ENCODE measurements around the gene KRT36.
A peak's percentile ranks its signal among the peaks of the same experiment; 100 is the strongest.

Gene KRT36

DNA sequence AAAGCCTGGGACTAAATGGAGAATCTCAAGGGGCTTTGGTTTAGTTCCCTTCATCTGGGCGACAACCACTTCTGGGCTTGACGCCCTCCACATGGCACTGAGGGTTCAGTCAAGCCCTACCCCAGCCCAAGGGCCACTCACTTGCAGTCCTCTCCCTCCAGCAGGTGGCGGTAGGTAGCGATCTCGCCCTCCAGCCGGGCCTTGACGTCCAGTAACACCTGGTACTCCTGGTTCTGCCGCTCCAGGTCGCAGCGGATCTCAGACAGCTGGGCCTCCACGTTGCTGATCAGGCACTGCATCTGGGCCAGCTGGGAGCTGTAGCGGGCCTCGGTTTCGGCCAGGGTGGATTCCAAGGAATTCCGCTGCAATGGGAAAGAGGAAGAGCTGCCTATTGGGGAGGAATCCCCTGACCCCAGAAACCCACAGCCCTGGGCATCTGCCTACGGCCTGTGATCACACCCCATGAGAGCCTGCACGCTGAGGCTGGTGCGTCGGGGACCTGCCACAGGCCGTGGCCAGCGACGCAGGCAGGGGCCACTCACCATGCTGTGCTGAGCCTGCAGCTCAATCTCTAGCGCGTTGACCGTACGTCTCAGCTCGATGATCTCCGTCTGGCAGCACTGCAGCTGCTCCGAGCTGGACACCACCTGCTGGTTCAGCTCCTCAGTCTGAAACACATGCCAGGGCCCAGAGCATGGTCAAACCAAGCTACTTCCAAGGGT lies 2.7 kb downstream of the KRT36 start:
- H3K27ac ChIP-seq = no peak overlapping the region
- no peak for TF ChIP-seq ZFX (IDR thresholded peaks at IDR 0.05)
- TF ChIP-seq, protein P1, sequence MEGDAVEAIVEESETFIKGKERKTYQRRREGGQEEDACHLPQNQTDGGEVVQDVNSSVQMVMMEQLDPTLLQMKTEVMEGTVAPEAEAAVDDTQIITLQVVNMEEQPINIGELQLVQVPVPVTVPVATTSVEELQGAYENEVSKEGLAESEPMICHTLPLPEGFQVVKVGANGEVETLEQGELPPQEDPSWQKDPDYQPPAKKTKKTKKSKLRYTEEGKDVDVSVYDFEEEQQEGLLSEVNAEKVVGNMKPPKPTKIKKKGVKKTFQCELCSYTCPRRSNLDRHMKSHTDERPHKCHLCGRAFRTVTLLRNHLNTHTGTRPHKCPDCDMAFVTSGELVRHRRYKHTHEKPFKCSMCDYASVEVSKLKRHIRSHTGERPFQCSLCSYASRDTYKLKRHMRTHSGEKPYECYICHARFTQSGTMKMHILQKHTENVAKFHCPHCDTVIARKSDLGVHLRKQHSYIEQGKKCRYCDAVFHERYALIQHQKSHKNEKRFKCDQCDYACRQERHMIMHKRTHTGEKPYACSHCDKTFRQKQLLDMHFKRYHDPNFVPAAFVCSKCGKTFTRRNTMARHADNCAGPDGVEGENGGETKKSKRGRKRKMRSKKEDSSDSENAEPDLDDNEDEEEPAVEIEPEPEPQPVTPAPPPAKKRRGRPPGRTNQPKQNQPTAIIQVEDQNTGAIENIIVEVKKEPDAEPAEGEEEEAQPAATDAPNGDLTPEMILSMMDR (conservative IDR thresholded peaks at IDR 0.05) = peak; percentile 78

DNA sequence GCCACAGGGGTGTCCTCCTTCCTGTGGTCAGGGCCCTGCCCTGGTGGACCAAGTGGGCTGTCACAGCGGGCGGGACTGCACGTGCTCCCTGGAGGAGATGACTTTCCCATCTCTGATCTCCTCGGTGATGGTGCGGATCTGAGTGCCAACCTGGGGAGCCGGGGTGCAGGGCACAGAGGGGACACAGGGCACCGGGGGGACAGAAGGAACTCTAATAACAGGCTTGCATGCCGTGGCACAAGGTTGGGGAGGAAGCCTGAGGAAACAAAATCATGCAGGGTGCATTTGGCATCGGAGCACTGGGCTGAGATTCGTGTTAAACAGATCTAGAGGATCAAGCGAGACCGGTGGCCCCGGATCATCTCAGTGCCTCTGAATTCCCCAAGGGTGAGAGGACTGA lies 3.4 kb downstream of the KRT36 start:
- no peak for TF ChIP-seq ZFX (IDR thresholded peaks at IDR 0.05)
- TF ChIP-seq, protein P1 (conservative IDR thresholded peaks at IDR 0.05) = no peak
- no peak overlapping the region for H3K27ac ChIP-seq

DNA sequence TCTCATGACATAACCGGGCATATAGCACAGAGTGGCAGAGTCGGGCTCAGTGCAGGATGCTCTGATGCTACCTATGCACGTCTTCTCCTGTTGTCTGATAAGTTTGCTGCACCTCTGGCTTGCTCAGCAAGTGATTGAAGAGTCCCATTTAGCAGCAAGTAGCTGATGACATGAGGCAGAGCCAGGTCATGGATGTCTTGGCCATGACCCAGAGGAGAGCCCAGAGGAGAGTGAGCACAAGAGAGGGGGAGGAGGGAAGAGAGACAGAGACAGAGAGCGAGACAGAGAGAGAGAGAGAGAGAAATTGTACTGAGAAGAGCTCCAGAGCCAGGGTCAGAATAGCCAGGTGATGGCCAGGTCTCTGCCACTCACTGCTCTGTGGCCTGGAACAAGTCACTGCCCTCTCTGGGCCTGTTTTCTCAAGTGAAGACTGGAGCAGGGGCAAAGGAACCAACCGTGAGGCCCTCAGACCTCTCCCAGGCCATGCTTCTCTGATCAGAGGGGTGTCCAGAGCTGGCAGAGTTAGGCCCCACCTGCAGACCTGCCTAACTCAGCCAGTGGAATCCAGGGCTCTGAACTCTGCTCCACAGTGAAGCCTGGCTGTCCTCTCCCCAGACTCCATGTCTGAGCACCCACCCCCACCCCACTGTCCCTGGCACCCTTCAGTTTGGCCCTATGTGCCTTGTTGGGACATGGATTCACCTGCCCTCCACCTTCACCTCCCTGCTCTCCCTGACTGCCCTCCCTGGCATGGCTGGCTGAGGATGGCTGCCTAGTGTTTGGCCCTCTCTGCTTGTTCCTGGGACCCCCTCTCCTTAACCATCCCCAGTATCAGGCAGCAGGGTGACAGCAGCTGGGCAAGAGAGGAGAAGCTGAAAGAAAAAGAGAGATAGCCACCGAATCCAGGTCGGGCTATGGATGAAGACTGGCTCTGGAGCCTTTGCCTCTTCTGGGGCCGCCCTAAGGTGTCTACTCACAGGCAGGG lies 4.5 kb downstream of the KRT36 start:
- H3K27ac ChIP-seq = no peak overlapping the region

DNA sequence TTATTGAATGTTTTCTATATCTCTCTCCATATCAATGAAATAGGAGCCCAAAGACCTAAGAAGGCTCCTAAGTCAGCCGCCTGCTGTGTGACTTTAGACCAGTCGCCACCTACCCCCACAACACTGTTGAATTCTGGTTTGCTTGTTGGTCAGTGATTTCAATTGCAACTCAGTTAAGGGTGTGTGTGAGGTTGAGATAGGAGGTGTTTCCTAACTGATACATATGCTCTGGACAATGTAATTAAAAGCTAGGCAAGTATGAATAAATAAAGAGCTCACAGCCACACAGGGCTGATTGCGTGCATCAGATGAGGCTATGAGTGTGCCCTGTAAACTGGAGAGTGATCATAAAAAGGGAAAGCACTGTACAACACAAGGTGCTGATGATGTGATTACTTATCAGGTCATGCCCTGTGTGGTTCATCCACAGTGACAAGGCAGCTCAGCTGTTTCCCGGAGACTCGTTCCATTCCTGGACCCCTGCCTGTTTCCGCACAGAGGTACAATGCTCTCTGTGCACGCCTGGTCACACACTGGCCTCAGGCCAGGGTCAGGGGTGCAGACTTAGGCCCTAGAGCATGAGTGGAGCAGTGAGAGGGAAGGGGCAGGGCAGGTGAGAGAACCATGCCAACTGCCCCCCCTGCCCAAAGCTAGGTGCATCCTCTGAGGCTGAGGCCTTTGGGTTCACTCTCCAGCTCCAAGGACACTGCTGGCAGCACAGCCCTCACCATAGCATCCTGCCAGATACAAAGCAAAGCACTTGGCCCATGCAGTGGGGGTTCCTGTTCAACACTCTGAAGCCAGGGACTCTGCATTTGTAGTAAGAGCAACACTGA lies 5.5 kb downstream of the KRT36 start:
- no peak overlapping the region for H3K27ac ChIP-seq
- no peak for TF ChIP-seq ZFX (IDR thresholded peaks at IDR 0.05)
- TF ChIP-seq, protein P1 (conservative IDR thresholded peaks at IDR 0.05) = no peak

More for the DNA sequence above, 4.5 kb downstream of the KRT36 start:
- TF ChIP-seq, protein P1 (conservative IDR thresholded peaks at IDR 0.05) = no peak
- TF ChIP-seq ZFX (IDR thresholded peaks at IDR 0.05) = no peak

DNA sequence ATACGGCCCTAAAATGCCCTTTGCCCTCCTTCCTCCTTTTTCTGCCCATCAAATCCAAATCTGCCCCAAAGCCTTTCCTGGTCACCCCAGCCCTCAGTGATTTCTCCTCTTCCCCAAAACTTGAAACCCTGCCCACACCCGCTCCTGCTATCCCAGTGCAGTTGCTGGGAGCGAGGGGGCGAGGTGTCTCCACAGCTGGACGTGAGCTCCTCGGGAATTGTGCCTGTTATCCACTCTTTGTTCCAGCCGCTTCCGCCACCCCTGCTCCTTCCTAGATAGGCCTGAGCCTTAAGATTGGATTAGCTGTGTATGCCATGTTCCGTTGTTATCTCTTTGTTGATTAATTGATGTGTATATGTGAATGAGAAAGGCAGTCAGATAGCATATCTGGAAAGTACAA lies 6.2 kb downstream of the KRT36 start:
- TF ChIP-seq, protein P1 (conservative IDR thresholded peaks at IDR 0.05) = no peak
- TF ChIP-seq ZFX (IDR thresholded peaks at IDR 0.05) = no peak
- no peak overlapping the region for H3K27ac ChIP-seq

DNA sequence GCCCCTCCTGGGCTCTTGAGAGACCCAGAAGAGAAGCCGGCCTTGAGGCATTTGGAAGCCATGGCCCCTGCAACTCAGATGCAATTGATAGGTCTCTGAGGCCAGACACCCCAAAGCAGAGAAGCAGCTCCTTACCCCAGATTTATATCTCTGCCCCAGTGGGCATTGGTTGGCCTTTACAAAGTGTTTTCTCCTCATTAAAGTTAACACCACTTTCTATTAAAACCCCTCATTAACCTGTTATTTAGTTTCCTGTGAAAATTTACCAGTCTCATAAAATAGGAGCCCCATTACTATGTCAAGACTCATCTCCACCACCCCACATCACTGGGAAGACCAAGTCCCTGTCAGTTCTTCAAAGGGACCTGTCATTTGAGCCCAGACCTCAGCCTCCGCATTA lies 8.7 kb downstream of the KRT36 start, which contains the start of gene KRT35:
TSS of gene KRT35 (minus strand) at position 116 of the 400 bp plus-strand sequence. CDS start at position 62, 54 bp downstream.
- no peak within 1 kb of the TSS for H3K27ac ChIP-seq
- TF ChIP-seq ZFX (IDR thresholded peaks at IDR 0.05) = no peak
- TF ChIP-seq, protein P1 (conservative IDR thresholded peaks at IDR 0.05) = no peak
